ENCODE data around the gene HPS1. TPM values are rescaled to one million over a fixed set of nuclear protein-coding genes. Genes with fewer than 3 reads are reported as not detected.

HPS1 gene
- total and polyA plus RNA-seq, 2 donors (not counting 3 experiments of a cell fraction or from before 2014, with no cell fraction given) = 60.7 to 67.5 TPM

DNA sequence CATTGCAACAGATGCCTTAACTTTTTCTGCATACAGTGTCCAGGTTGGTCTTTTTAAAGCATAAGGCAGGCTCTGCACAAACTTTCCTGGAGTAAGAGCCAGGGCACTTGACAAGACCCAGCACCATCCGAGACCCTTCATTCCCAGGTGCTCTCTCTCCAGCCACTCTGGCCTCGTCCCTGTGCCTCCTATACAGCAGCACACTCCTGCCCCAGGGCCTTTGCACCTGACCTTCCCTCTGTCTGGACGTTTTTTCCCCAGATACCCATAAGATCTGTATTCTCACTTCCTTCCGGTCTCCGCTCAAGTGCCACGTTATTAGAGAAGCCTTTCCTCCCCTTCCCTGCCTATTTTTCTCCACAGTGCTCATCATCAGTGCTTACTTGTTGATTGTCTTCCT is 57.3 kb downstream of the HPS1 start:
- dilution Hi-C loops (cut with MboI; ENCODE audit: extremely low pct_ligation_motif_present, low sequenced_read_pairs) = no loop called here
- H3K27ac ChIP-seq (ENCODE audit: insufficient read depth, low read depth, low read length) = no peak overlapping the region
- no peak overlapping the region for H3K4me3 ChIP-seq (replicated peaks in 1 of 3; ENCODE audit: insufficient read depth in 1 of 3, low read depth in 1 of 3, low read length in 3 of 3)
- H3K27me3 ChIP-seq (ENCODE audit: control insufficient read depth in 2 of 2, insufficient read depth in 2 of 2, low read length in 2 of 2) = no peaks in the 10 kb centered on the region
- no peaks in the 10 kb centered on the region for H3K79me2 ChIP-seq (ENCODE audit: control insufficient read depth, insufficient read depth, low read length)
- H4K20me1 ChIP-seq (replicated peaks; ENCODE audit: control insufficient read depth, extremely low read depth, insufficient read depth, low read length) = no peaks in the 10 kb centered on the region
- no peak for TF ChIP-seq GATA2 (IDR thresholded peaks at IDR 0.05; ENCODE audit: insufficient read depth, insufficient read length, low read depth, low read length)
- no peak for TF ChIP-seq MYC (IDR thresholded peaks at IDR 0.05; ENCODE audit: low read depth, low read length)
- TF ChIP-seq FOS (IDR thresholded peaks at IDR 0.05; ENCODE audit: borderline replicate concordance, insufficient read depth, low read length) = no peak
- TF ChIP-seq, protein P1, sequence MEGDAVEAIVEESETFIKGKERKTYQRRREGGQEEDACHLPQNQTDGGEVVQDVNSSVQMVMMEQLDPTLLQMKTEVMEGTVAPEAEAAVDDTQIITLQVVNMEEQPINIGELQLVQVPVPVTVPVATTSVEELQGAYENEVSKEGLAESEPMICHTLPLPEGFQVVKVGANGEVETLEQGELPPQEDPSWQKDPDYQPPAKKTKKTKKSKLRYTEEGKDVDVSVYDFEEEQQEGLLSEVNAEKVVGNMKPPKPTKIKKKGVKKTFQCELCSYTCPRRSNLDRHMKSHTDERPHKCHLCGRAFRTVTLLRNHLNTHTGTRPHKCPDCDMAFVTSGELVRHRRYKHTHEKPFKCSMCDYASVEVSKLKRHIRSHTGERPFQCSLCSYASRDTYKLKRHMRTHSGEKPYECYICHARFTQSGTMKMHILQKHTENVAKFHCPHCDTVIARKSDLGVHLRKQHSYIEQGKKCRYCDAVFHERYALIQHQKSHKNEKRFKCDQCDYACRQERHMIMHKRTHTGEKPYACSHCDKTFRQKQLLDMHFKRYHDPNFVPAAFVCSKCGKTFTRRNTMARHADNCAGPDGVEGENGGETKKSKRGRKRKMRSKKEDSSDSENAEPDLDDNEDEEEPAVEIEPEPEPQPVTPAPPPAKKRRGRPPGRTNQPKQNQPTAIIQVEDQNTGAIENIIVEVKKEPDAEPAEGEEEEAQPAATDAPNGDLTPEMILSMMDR (IDR thresholded peaks at IDR 0.05; ENCODE audit: extremely low read depth in 1 of 2, insufficient read depth in 1 of 2, low read depth in 1 of 2, low read length in 2 of 2) = no peak
- TF ChIP-seq JUN (IDR thresholded peaks at IDR 0.05; ENCODE audit: borderline replicate concordance, insufficient read depth, insufficient read length, low read depth) = no peak
- TF ChIP-seq EZH2 (IDR thresholded peaks at IDR 0.05; ENCODE audit: borderline replicate concordance, low read depth, low read length, severe bottlenecking) = no peak
- TF ChIP-seq POLR2AphosphoS5 (IDR thresholded peaks at IDR 0.05; ENCODE audit: insufficient read depth, low read depth, low read length) = no peak
- no peak for TF ChIP-seq POLR2A (IDR thresholded peaks at IDR 0.05; ENCODE audit: low read depth, low read length)
- TF ChIP-seq, protein P2, sequence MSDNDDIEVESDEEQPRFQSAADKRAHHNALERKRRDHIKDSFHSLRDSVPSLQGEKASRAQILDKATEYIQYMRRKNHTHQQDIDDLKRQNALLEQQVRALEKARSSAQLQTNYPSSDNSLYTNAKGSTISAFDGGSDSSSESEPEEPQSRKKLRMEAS (IDR thresholded peaks at IDR 0.05; ENCODE audit: insufficient read depth, insufficient read length) = no peak
- H3K9me3 ChIP-seq (replicated peaks; ENCODE audit: control insufficient read depth, insufficient read depth, low read length) = no peaks in the 10 kb centered on the region
- no peak for DNase-seq (ENCODE audit: low read depth, low spot score)
- no peaks in the 10 kb centered on the region for H3K4me1 ChIP-seq (ENCODE audit: control insufficient read depth, extremely low read depth, insufficient read depth, low read length)
- no peaks in the 10 kb centered on the region for H3K9me1 ChIP-seq (replicated peaks; ENCODE audit: control insufficient read depth, extremely low read depth, insufficient read depth, low read length)
- no TSS peak for BruUV-seq (replicated peaks)
- H2AFZ ChIP-seq (ENCODE audit: low read depth, low read length) = no peak overlapping the region
- intact Hi-C loops (cut with micrococcal nuclease) = no loop called here
- ChIA-PET POLR2A (no interaction called here), CTCF (no interaction called here)
- no peaks in the 10 kb centered on the region for H3K36me3 ChIP-seq (ENCODE audit: control insufficient read depth in 2 of 2, extremely low read depth in 1 of 2, insufficient read depth in 2 of 2, low read length in 2 of 2)
- H3K9ac ChIP-seq (replicated peaks; ENCODE audit: extremely low read depth, insufficient read depth, low read length) = no peak overlapping the region
- no peak for FAIRE-seq
- no peak overlapping the region for H3K4me2 ChIP-seq (ENCODE audit: insufficient read depth, low read length)

Data from endothelial cell of umbilical vein (primary cell).